ENCODE data around the gene EEF1AKMT1. TPM values are rescaled to one million over a fixed set of nuclear protein-coding genes. Genes with fewer than 3 reads are reported as not detected.

Gene EEF1AKMT1
- polyA plus RNA-seq, 1 donor from 2014 or later: 8.2 TPM

DNA sequence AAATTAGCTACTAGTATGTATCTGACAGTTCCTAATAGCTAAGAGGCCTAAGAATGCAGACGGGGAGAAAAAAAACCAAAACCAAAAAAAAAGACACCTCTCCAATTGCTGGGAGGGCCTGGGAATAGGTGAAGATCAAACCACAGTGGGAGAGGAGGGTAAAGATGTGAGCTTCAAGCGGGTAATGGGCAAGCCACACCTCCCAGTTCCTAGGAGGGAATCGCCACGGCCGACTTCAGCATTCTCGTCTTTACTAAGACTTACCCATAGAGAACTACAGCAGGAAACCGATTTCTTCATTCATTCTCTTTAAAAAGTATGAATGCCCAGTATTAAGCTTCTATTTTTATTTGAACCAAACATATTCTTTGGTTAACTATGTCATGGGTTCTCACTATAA lies 5.6 kb upstream of the EEF1AKMT1 start:
- Histone ChIP-seq H3F3A (ENCODE audit: insufficient read depth, low read length, poor library complexity, severe bottlenecking) (no peaks in the 10 kb centered on the region), H3K4me2 (ENCODE audit: low read length) (no peak overlapping the region), H4K20me1 (ENCODE audit: insufficient read depth) (no peaks in the 10 kb centered on the region), H3K36me3 (ENCODE audit: insufficient read depth, low read length) (no peaks in the 10 kb centered on the region), H3K27ac (ENCODE audit: low read length) (no peak overlapping the region), H3K79me2 (replicated peaks; ENCODE audit: insufficient read depth, low read length) (no peaks in the 10 kb centered on the region), H3K4me3 (ENCODE audit: low read length) (no peak overlapping the region), H3K27me3 (ENCODE audit: insufficient read depth, low read depth, low read length) (no peaks in the 10 kb centered on the region), H3K9me3 (ENCODE audit: low read length) (no peaks in the 10 kb centered on the region), H3K9me2 (ENCODE audit: insufficient read depth, low read length) (no peaks in the 10 kb centered on the region), H3K9ac (ENCODE audit: low read length) (no peak overlapping the region), H2AFZ (ENCODE audit: low read depth, low read length) (no peak overlapping the region)
- TF ChIP-seq, protein P1, sequence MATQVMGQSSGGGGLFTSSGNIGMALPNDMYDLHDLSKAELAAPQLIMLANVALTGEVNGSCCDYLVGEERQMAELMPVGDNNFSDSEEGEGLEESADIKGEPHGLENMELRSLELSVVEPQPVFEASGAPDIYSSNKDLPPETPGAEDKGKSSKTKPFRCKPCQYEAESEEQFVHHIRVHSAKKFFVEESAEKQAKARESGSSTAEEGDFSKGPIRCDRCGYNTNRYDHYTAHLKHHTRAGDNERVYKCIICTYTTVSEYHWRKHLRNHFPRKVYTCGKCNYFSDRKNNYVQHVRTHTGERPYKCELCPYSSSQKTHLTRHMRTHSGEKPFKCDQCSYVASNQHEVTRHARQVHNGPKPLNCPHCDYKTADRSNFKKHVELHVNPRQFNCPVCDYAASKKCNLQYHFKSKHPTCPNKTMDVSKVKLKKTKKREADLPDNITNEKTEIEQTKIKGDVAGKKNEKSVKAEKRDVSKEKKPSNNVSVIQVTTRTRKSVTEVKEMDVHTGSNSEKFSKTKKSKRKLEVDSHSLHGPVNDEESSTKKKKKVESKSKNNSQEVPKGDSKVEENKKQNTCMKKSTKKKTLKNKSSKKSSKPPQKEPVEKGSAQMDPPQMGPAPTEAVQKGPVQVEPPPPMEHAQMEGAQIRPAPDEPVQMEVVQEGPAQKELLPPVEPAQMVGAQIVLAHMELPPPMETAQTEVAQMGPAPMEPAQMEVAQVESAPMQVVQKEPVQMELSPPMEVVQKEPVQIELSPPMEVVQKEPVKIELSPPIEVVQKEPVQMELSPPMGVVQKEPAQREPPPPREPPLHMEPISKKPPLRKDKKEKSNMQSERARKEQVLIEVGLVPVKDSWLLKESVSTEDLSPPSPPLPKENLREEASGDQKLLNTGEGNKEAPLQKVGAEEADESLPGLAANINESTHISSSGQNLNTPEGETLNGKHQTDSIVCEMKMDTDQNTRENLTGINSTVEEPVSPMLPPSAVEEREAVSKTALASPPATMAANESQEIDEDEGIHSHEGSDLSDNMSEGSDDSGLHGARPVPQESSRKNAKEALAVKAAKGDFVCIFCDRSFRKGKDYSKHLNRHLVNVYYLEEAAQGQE (IDR thresholded peaks at IDR 0.05; ENCODE audit: borderline replicate concordance): no peak
- no peak for TF ChIP-seq TAF1 (IDR thresholded peaks at IDR 0.05; ENCODE audit: low read depth)
- TF ChIP-seq MXI1 (conservative IDR thresholded peaks at IDR 0.05; ENCODE audit: poor library complexity, severe bottlenecking): no peak
- no peak for TF ChIP-seq RAD21 (conservative IDR thresholded peaks at IDR 0.05)
- TF ChIP-seq EP300 (conservative IDR thresholded peaks at IDR 0.05; ENCODE audit: poor library complexity, severe bottlenecking): no peak
- no peak for TF ChIP-seq POLR2AphosphoS5 (IDR thresholded peaks at IDR 0.05)
- no peak for TF ChIP-seq EZH2 (IDR thresholded peaks at IDR 0.05; ENCODE audit: borderline replicate concordance, insufficient read depth, low read length, poor library complexity, severe bottlenecking)
- TF ChIP-seq CTCF (IDR thresholded peaks at IDR 0.05; ENCODE audit: poor library complexity, severe bottlenecking): no peak
- TF ChIP-seq SMC3 (conservative IDR thresholded peaks at IDR 0.05; ENCODE audit: poor library complexity): no peak

- no peaks in the 10 kb centered on the region for H3K36me3 ChIP-seq (ENCODE audit: insufficient read depth, low read length)
- no peaks in the 10 kb centered on the region for H3K9me2 ChIP-seq (ENCODE audit: insufficient read depth, low read length)
- no peak overlapping the region for H2AFZ ChIP-seq (ENCODE audit: low read depth, low read length)
- no peaks in the 10 kb centered on the region for H3K9me3 ChIP-seq (ENCODE audit: low read length)
- H4K20me1 ChIP-seq (ENCODE audit: insufficient read depth): no peaks in the 10 kb centered on the region
- no peak for TF ChIP-seq SMC3 (conservative IDR thresholded peaks at IDR 0.05; ENCODE audit: poor library complexity)
- TF ChIP-seq MXI1 (conservative IDR thresholded peaks at IDR 0.05; ENCODE audit: poor library complexity, severe bottlenecking): no peak
- TF ChIP-seq RAD21 (conservative IDR thresholded peaks at IDR 0.05): no peak
- TF ChIP-seq EZH2 (IDR thresholded peaks at IDR 0.05; ENCODE audit: borderline replicate concordance, insufficient read depth, low read length, poor library complexity, severe bottlenecking): no peak
- no peak for TF ChIP-seq EP300 (conservative IDR thresholded peaks at IDR 0.05; ENCODE audit: poor library complexity, severe bottlenecking)
- no peak for TF ChIP-seq POLR2AphosphoS5 (IDR thresholded peaks at IDR 0.05)
- TF ChIP-seq TAF1 (IDR thresholded peaks at IDR 0.05; ENCODE audit: low read depth): no peak
- no peak for TF ChIP-seq CTCF (IDR thresholded peaks at IDR 0.05; ENCODE audit: poor library complexity, severe bottlenecking)
- TF ChIP-seq, protein P1 (IDR thresholded peaks at IDR 0.05; ENCODE audit: borderline replicate concordance): no peak
- H3K4me2 ChIP-seq (ENCODE audit: low read length): no peak overlapping the region
- no peaks in the 10 kb centered on the region for H3K27me3 ChIP-seq (ENCODE audit: insufficient read depth, low read depth, low read length)
- H3K4me3 ChIP-seq (ENCODE audit: low read length): no peak overlapping the region
- H3F3A ChIP-seq (ENCODE audit: insufficient read depth, low read length, poor library complexity, severe bottlenecking): no peaks in the 10 kb centered on the region
- no peaks in the 10 kb centered on the region for H3K79me2 ChIP-seq (replicated peaks; ENCODE audit: insufficient read depth, low read length)
- H3K27ac ChIP-seq (ENCODE audit: low read length): no peak overlapping the region
- H3K9ac ChIP-seq (ENCODE audit: low read length): no peak overlapping the region
These were observed 4.5 kb upstream of the EEF1AKMT1 start for GRCh38 chr13:20778311-20778710.
